ENCODE results near the gene JPH3.

DNA sequence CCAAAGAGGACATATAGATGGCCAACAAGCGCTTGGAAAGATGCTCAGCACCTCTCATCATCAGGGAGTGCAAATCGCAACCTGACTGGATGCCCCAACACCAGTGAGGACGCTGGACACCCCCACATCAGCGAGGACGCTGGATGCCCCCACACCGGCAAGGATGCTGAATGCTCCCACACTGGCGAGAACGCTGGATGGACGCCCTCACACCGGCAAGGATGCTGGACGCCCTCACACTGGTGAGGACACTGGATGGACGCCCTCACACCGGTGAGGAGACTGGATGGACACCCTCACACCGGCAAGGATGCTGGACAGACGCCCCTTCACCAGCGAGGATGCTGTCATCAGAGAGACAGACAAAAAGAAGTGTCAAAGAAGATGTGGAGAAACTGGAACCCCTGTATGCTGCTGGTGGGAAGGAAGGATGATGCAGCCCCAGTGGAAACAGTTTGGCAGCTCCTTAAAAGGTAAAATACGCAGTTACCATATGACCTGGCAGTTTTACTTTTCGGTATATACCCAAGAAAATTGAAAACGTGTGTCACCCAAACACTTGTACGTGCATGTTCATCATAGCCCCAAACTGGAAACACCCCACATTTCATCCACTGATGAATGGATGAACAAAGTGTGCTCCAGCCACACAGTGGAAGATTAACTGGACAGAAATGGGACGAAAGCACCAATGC, 10.1 kb upstream of the JPH3 start:
- TF ChIP-seq CTCF (conservative IDR thresholded peaks at IDR 0.05), result no peak
- TF ChIP-seq EZH2 (IDR thresholded peaks at IDR 0.05; ENCODE audit: low read depth), result no peak
